Head of caudate nucleus (tissue), 42 donors: ENCODE data around the gene PTH2.
"Not testable (repeated sequence)": the region's sequence is repeated elsewhere in the genome, so short reads cannot be mapped to it uniquely, and the experiment has no call there.

Experiments
- DNase-seq, 42 donors: peaks; one replicate each; pipeline versions ENCODE4 v3.0.0 to v3.0.0-alpha.2; 2020 to 2021; ENCODE audit warnings: mixed read lengths in 7 of 42
- intact Hi-C: fragments of 100-400 bp; cut with DNase I; formaldehyde crosslinking; loops from one replicate; pipeline ENCODE4 v1.15.0; 2022

The PTH2 gene

DNA sequence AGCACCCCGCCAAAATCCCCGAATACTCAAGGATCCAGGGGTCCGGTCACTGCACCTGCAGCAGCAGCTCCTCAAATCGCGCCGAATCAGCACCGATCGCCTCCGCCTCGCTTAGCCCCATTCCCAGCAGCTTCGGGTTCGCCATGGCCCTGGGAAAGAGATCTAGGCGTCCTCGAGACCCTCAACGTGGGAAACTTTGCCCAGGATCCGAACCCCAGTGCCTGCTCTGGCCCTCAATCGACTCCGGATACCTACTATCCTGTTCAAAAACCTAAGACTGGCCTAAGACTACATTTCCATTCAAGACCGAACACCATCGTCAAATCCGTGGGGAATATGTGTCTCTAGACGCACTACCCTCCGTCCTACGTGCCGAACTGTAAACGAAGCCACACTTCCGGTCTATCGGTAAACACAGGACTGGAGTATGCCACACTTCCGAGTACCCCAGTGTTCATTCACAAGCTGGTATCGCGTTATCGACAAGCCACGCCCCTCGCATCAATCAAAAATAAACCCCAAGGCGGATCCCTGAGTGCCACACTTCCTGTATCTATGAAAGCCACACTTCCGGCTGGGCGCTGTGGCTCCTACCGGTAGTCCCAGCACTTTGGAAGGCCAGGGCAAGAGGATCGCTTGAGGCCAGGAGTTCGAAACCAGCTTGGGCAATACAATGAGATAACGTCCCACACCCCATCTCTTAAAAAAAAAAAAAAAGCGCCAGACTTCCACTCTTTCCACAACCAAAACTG is 28.4 kb upstream of the PTH2 start, which contains the start of gene PIH1D1:
TSS of gene PIH1D1 (minus strand) at position 385 of the 752 bp plus-strand sequence. CDS start at position 145, 240 bp downstream.
- peak; percentile 86 to 99 (median 97) for DNase-seq
- intact Hi-C loops, result no loop called here

GRCh38 chr19:49450405-49450804 is 27.2 kb upstream of the PTH2 start:
- intact Hi-C loops, result no loop called here
- no peak for DNase-seq

GRCh38 chr19:49448432-49448786 is 25.2 kb upstream of the PTH2 start:
- no peak for DNase-seq
- intact Hi-C loops, result loop anchor here (10.0 kb wide), 1 partner anchor 224 kb away; no protein-coding TSS in a partner anchor

DNA sequence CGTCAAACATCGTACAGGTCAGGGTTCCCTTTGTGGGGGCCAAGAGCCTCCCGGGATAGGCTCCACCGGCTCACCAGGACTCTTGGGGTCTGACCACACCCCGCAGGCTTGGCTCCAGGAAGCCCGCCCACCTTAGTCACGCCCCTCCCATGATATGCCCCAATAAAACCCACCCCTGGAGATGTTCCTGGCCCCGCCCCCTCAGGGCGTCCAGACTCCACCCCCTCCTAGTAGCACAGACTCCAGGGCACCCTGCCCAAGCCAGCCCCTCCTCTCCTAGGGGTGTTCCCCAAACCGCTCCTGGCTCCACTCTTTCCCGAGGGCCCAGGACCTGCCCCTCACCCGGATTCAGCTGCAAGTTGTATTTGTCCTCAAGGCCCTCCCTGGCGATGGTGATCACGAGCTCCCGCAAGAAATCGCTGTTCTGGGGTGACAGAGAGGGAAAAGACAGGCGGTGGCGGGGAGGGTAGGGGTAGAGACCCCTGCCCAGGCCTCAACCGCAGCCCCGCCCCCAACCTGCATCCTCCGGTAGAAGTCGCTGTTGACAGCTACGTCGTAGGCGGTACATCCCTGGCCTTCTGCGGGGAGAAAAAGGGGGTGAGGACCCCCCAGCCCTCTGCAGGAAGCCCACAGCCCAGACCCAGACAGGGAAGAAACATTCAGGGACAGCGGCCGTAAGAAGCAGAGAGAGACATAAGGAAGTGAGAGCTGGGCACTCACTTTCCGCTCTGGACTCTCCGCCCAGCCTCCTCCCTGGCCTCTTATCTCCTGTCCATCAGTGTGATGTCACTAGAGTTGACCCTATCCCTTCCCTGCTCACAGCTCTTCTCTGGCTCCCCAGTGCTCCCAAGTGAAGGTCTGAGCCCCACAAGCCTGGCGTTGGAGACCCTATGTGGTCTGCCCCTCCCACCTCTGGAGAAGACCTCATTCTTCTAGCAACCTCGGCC is 24.5 kb upstream of the PTH2 start:
- DNase-seq, result peak in 1 of 42 donors; percentile 9
- intact Hi-C loops, result loop anchor here (10.0 kb wide), 1 partner anchor 223 kb away; no protein-coding TSS in a partner anchor

GRCh38 chr19:49445997-49446396 is 22.8 kb upstream of the PTH2 start:
- intact Hi-C loops, result loop anchor here (10.0 kb wide), 1 partner anchor 221 kb away; no protein-coding TSS in a partner anchor
- DNase-seq, result no peak

DNA sequence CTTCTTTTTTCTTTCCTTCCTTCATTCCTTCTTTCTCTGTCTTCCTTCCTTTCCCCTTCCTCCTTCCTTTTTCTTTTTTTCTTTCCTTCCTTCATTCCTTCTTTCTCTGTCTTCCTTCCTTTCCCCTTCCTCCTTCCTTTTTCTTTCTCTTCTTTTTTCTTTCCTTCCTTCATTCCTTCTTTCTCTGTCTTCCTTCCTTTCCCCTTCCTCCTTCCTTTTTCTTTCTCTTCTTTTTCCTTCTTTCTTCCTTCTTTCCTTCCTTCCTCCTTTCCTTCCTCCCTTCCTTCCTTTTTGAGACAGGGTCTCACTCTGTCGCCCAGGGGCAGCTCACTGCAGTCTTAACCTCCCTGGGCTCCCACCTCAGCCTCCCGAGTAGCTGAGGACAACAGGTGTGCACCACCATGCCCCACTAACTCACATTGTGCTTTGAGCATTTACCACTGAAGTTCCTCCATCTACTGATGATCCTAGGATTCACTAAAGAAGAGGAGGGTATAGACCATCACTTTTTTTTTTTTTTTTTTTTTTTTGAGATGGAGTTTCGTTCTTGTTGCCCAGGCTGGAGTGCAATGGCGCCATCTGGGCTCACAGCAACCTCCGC is 21.0 kb upstream of the PTH2 start:
- intact Hi-C loops, result loop anchor here (5.0 to 10.0 kb wide), 2 partner anchors 52 to 219 kb away; no protein-coding TSS in a partner anchor
- not testable (repeated sequence) for DNase-seq

DNA sequence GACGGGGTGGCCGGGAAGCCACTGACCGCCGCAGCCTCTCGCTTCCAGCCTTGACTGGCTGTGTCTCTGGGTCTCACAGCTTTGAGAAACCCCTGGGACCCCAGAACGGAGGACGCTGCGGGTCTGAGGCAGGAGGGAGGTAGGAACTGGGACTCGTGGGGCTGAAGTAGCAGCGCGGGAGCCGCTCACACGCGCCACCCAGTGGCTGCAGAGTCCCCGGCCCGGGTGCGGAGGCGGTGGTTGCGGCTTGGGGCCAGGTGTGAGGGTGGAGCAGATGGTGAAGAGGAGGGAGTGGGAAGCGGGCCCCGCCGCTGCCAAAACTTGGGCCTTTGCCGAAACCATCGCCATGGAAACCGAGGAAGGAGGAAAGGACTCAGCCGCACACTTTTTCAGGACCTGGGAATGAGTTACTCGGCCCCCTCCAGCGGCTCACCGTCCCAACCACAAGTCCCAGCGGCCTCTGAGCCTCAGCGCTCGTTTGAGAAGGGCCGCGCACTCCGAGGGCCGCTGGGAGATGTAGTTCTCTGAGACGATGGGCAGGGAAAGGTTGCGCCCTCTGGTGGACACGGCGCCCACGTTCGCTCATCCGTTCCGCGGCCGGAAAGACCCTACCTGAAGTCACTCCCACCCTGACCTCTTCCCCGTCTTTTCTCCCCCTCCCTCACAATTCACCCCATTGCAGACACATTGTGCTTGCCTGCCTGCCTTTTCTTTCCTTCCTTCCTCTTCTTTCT is 20.3 kb upstream of the PTH2 start:
- intact Hi-C loops, result loop anchor here (5.0 to 10.0 kb wide), 2 partner anchors 51 to 219 kb away; no protein-coding TSS in a partner anchor
- DNase-seq, result peak; percentile 90 to 98 (median 95)

GRCh38 chr19:49442771-49443365 is 19.6 kb upstream of the PTH2 start:
- intact Hi-C loops, result loop anchor here (5.0 to 10.0 kb wide), 2 partner anchors 51 to 218 kb away; no protein-coding TSS in a partner anchor
- DNase-seq, result peak in 38 of 42 donors; percentile 8 to 70 (median 32)

DNA sequence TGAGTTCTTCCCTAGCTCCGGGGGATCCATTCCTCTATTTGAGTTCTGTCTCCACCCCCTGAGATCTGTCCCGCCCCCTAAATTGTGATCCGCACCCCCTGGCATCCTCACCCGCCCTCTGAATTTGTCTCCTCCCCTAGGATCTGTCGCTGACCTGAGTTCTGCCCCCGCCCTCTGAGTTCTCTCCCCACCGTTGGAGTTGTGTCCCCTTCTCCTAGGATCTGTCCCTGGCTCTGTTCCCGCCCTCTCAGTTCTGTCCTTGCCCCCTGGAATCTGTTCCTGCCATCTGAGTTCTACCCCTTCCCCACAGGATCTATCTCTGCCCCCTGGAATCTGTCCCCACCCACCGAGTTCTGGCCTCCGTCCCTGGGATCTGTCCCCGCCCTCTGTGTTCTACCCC is 19.1 kb upstream of the PTH2 start:
- intact Hi-C loops, result loop anchor here (5.0 to 10.0 kb wide), 2 partner anchors 50 to 218 kb away; no protein-coding TSS in a partner anchor
- no peak for DNase-seq

GRCh38 chr19:49441960-49442350 is 18.7 kb upstream of the PTH2 start:
- intact Hi-C loops, result loop anchor here (5.0 to 10.0 kb wide), 2 partner anchors 50 to 217 kb away; no protein-coding TSS in a partner anchor
- no peak for DNase-seq

DNA sequence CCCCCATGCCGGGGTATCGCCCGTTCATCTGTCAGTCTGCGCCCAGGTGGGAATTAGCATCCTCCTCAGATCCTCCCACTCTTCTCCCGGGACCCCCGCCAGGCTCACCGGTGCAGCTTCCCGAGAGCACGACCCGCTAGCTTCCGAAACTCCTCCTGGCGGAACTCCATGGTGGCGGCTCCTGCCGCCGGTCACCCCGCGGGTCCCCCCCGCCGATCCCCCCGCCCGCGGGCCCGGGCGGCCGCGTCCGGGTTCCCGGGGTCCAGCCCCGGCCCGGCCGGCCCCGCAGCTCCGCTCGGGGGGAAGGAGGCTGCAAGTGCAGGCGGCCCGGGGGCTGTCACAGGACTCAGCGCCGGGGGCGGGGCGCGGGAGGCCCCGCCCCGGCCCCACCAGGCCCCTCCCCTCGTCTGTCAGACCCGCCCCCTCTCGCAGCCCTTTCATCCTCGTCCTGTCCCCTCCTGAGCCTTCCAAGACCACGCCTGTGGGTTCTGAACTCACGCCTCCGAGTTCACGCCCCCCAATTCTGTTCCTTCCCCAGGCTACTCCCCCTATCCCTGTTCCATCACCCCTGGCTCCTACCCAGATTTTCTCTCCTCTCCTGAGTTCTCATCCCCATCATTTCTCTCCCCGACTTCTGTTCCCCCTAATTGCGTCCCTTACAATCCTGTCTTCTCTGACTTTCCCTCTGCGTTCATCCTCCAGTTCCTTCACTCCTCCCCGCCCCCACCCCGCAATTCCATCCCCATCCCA is 18.1 kb upstream of the PTH2 start, which contains the start of gene SLC17A7:
TSS of gene SLC17A7 (minus strand) at position 318 of the 750 bp plus-strand sequence. CDS start at position 170, 148 bp downstream.
- DNase-seq, result no peak
- intact Hi-C loops, result loop anchor here (5.0 to 10.0 kb wide), 2 partner anchors 49 to 217 kb away; no protein-coding TSS in a partner anchor

GRCh38 chr19:49440439-49441209 is 17.4 kb upstream of the PTH2 start:
- no peak for DNase-seq
- intact Hi-C loops, result loop anchor here (5.0 to 10.0 kb wide), 2 partner anchors 48 to 216 kb away; no protein-coding TSS in a partner anchor

- intact Hi-C loops, result loop anchor here (5.0 to 10.0 kb wide), 2 partner anchors 48 to 215 kb away; no protein-coding TSS in a partner anchor
- no peak for DNase-seq
Observed at GRCh38 chr19:49439836-49440235, 16.6 kb upstream of the PTH2 start.

GRCh38 chr19:49438261-49438660 is 15.0 kb upstream of the PTH2 start:
- intact Hi-C loops, result no loop called here
- DNase-seq, result no peak

- intact Hi-C loops, result no loop called here
- no peak for DNase-seq
Observed at GRCh38 chr19:49437231-49437630, 14.0 kb upstream of the PTH2 start.

DNA sequence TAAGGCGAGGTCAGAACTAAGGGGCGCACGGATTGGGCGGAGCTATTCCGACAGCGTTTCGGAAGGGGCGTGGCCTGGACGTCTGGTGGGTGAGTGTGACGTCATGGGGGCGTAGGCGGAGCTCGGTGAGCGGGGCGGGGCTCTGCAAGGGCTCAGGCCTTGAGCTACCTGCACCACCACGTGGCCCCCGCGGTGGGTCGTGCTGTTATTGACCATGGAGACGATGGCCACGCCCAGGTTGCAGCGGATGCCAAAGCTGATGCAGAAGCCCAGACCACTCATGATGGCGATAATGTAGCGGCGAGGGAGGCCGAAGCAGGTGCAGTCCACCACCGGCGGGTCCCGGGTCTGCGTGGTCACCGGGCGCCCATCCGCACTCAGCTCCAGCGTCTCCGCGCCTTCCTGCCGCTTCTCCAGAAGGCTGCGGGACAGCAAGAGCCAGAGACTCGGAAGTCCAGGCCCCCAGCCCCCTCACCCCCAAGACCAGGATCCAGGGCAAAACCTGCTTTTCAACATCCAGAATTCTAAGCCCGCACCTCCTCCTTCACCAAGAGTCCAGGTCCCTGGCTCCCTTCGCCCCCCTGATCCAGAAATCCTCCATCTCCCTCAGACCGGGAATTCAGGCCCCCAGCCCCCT is 13.3 kb upstream of the PTH2 start:
- no peak for DNase-seq
- intact Hi-C loops, result no loop called here
